Ishikawa (cell line): ENCODE data around the gene EDEM3.

Experiments
- CEBPB ChIP-seq: IDR thresholded peaks from 2 replicates; pipeline ENCODE4 v1.6.1; 2012
- EGR1 ChIP-seq: IDR thresholded peaks from 2 replicates; pipeline ENCODE4 v1.6.1; 2012
- EP300 ChIP-seq: IDR thresholded peaks from 2 replicates; pipeline ENCODE4 v1.6.1; 2012; ENCODE audit warnings: borderline replicate concordance
- FOXM1 ChIP-seq: IDR thresholded peaks from 2 replicates; pipeline ENCODE4 v1.6.1; 2012; ENCODE audit warnings: low read depth, borderline replicate concordance
- NFIC ChIP-seq: IDR thresholded peaks from 2 replicates; pipeline ENCODE4 v1.6.1; 2012
- RAD21 ChIP-seq: IDR thresholded peaks from 2 replicates; pipeline ENCODE4 v1.6.1; 2012; ENCODE audit warnings: low read depth
- TCF12 ChIP-seq: IDR thresholded peaks from 2 replicates; pipeline ENCODE4 v1.6.1; 2012; ENCODE audit warnings: low read depth
- YY1 ChIP-seq: IDR thresholded peaks from 2 replicates; pipeline ENCODE4 v1.6.1; 2012; ENCODE audit warnings: low read depth
- TF ChIP-seq, protein P1 (sequence below): IDR thresholded peaks from 2 replicates; pipeline ENCODE4 v1.6.1; 2012
- TF ChIP-seq, protein P2 (sequence below): IDR thresholded peaks from 2 replicates; pipeline ENCODE4 v1.6.1; 2012; ENCODE audit warnings: low read depth, mild to moderate bottlenecking
- TF ChIP-seq, protein P3 (sequence below): IDR thresholded peaks from 2 replicates; pipeline ENCODE4 v1.6.1; 2012

DNA sequence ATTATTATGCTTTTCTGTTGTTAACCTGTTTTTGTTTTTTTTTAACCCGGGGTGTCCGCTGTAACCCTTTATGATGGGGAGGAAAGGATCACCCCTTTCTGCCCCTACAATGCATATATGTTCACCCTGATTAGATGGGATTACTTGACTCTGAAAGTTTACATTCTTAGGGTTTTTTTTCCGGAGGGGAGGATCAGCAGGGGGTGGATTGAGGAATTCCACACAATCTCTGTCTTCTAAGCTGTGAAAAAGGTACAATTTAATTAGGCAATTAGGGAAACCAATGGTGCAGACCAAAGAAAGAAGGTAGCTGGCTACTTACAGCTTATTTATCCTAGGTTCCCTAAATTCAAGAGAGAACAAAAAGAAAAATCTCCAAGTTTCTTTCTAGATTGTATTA lies 58.3 kb downstream of the EDEM3 start:
- TF ChIP-seq FOXM1: no peak
- TF ChIP-seq RAD21: no peak
- TF ChIP-seq NFIC: no peak
- TF ChIP-seq EP300: no peak
- TF ChIP-seq YY1: no peak
- no peak for TF ChIP-seq TCF12
- no peak for TF ChIP-seq CEBPB
- TF ChIP-seq, protein P1, sequence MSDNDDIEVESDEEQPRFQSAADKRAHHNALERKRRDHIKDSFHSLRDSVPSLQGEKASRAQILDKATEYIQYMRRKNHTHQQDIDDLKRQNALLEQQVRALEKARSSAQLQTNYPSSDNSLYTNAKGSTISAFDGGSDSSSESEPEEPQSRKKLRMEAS: no peak
- TF ChIP-seq EGR1: no peak
- TF ChIP-seq, protein P2, sequence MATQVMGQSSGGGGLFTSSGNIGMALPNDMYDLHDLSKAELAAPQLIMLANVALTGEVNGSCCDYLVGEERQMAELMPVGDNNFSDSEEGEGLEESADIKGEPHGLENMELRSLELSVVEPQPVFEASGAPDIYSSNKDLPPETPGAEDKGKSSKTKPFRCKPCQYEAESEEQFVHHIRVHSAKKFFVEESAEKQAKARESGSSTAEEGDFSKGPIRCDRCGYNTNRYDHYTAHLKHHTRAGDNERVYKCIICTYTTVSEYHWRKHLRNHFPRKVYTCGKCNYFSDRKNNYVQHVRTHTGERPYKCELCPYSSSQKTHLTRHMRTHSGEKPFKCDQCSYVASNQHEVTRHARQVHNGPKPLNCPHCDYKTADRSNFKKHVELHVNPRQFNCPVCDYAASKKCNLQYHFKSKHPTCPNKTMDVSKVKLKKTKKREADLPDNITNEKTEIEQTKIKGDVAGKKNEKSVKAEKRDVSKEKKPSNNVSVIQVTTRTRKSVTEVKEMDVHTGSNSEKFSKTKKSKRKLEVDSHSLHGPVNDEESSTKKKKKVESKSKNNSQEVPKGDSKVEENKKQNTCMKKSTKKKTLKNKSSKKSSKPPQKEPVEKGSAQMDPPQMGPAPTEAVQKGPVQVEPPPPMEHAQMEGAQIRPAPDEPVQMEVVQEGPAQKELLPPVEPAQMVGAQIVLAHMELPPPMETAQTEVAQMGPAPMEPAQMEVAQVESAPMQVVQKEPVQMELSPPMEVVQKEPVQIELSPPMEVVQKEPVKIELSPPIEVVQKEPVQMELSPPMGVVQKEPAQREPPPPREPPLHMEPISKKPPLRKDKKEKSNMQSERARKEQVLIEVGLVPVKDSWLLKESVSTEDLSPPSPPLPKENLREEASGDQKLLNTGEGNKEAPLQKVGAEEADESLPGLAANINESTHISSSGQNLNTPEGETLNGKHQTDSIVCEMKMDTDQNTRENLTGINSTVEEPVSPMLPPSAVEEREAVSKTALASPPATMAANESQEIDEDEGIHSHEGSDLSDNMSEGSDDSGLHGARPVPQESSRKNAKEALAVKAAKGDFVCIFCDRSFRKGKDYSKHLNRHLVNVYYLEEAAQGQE: no peak
- TF ChIP-seq, protein P3, sequence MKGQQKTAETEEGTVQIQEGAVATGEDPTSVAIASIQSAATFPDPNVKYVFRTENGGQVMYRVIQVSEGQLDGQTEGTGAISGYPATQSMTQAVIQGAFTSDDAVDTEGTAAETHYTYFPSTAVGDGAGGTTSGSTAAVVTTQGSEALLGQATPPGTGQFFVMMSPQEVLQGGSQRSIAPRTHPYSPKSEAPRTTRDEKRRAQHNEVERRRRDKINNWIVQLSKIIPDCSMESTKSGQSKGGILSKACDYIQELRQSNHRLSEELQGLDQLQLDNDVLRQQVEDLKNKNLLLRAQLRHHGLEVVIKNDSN: no peak
